NCI-H2107 treated with DMSO at 0.1 percent for 48 hours (cell line): ENCODE measurements around the gene CIPC.

Source experiments
- DNase-seq: peaks from one replicate; lab custom pipeline; 2025; ENCODE audit not compliant: unreplicated experiment; lab: John Stamatoyannopoulos, UW

Gene CIPC

DNA sequence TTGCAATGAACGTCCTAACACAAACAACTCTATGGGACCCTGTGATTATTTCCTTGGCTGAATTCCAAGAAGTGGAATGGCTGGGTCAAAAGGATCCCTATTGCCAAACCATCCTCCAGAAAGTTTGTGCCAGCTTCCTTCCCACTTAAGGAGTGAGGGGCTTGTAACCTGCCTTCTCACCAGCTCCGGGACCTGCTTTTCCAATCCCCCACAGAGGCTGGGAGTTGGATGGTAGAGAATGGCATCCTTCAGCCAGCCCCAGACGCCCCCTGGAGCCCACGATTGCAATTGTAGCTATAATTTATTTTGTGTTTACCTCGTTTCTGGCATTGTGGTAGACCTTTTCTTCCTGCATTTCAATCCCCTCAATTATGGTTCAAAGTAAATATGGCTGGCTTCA lies 53.2 kb downstream of the CIPC start:
- DNase-seq = peak; percentile 27

DNA sequence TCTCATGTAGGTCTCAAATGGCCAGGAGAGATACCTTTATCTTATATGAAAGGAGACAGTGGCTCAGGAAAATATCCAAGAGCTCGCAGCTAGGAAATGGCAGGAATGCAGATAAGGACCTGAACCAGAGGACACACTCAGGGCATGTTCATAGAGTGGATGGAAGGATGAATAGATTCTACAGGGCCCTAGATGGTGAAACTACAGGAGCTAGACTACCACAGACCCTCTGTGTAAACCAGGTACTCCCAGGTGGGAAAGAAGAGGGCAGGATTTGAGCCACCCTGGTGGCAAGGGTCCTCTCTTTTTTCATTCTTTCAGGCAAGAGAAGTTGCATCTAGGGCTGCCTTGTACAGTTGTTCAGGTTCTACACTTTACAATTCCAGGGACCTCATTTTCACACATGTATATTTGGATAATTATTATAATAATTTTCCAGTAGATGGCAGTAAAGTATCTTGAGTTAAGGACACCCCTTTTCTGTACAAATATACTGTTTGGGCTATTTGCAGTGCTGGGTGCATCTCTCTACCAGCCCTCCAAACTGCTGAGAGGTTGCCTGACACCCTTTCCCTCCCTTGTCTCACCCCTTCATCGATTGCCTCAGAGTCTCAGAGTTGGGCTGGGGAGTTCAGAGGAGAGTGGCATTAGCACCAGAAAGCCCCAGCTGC lies 54.0 kb downstream of the CIPC start:
- peak; percentile 90 for DNase-seq

DNA sequence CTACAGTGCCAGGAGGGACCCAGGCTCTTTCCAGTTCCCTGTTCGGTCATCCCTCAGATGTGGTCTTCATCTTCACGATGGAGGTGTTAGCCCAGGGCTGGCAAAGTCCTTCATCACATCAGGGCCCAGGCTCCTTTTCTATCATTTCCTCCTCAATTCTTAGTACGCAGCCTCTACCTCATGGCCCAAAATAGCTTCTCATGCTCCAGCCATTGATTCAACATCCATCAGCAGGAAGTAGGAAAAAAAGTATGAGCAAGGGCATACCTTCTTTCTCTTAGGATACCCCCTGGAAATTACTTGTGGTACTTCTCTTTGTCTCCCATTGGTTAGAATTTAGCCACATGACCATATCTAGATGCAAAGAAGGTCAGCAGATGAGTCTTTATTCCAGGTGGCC lies 55.7 kb downstream of the CIPC start:
- no peak for DNase-seq

DNA sequence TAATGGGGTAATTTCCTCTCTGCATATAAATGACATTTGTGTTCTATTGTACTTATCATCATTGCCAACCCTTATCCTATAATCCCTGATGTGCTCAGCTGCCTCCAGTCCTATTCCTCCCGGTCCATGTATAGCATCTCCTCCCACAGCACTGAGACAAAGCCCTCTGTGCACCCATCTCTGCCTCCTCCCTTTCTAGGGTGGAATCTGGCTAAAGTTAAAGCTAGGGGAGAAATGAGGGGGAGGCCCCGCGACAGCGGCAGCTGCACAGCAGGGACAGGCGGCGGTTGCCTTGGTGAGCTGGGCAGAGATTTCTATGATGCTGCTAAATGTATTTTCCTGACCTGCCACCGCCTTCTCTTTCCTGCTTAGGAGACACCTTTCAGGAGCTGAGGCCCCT lies 56.4 kb downstream of the CIPC start:
- peak; percentile 38 for DNase-seq

DNA sequence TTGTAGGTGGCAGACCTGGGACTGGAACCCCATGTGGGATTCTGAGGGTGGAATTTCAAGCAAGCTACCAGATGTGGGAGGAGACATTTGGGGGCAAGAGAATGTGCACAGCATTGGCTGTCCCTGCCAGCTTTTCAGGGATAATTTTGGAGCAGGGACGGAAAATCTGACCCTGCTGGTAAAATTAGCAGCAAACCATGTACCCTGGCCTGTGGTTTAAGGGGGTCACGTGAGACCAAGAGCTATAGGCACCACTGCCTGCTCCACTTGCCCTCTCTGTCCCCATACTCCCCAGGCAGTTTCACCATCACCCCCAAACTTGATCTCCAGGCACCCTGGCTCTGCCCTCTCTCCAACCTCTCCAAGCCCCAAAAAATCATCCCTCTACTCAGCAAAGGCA lies 57.0 kb downstream of the CIPC start:
- DNase-seq = no peak

- no peak for DNase-seq
Observed at GRCh38 chr14:77157740-77158139, 59.7 kb downstream of the CIPC start.

GRCh38 chr14:77158175-77158881 lies 60.3 kb downstream of the CIPC start:
- DNase-seq = peak; percentile 95

GRCh38 chr14:77158882-77159255 lies 60.8 kb downstream of the CIPC start:
- DNase-seq = peak; percentile 81

DNA sequence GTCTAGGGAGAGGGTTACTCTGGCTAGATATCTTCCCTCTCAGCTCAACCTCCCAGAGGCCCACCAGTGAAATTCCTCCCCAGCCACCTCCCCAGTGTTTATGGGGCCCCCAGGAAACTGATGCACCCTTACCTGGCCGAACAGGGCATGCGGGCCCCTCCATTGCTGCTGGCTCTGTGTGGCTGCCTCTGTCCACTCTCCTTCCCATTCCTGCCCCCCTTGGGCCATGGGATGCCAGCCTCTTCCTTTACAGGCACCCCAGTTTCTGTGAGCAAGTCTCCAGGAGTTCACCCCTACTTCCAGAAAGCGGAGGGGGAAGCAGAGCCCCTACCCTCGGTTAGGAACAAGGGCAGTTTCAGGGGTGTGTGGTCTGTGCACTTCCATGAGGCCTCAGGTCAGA lies 63.0 kb downstream of the CIPC start:
- no peak for DNase-seq
